ENCODE measurements around the gene TGFBR1. TPM values are rescaled to one million over a fixed set of nuclear protein-coding genes. Genes with fewer than 3 reads are reported as not detected.

Gene TGFBR1
- total and polyA plus RNA-seq, 2 donors (not counting 3 experiments of a cell fraction or from before 2014, with no cell fraction given), result 5.8 to 18.6 TPM

DNA sequence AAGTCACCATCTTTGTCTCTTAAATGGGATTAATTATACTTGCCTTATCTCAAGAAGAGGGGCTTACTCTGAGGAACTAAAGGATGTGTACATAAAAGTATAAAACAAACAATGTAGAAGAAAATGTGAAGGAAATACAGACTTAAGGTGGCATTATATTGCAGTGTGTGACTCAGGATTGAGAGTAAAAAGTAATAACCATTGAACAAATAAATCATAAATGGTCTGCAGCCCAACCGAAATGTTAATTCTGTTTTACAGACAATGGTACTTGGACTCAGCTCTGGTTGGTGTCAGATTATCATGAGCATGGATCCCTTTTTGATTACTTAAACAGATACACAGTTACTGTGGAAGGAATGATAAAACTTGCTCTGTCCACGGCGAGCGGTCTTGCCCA is 37.4 kb downstream of the TGFBR1 start:
- ChIA-PET CTCF (interaction anchor here (1.3 to 3.9 kb wide), 6 partner anchors 9 to 294 kb away, joined by 4 to 50 read pairs (median 20); partner anchors contain the start of gene TGFBR1), POLR2A (no interaction called here)
- intact Hi-C loops (cut with micrococcal nuclease) (no loop called here), dilution Hi-C loops (cut with MboI; ENCODE audit: extremely low pct_ligation_motif_present, low sequenced_read_pairs) (no loop called here)
- H3K79me2 ChIP-seq (ENCODE audit: control insufficient read depth, insufficient read depth, low read length), result no peaks in the 10 kb centered on the region
- no peak overlapping the region for H3K27ac ChIP-seq (ENCODE audit: insufficient read depth, low read depth, low read length)
- TF ChIP-seq EZH2 (IDR thresholded peaks at IDR 0.05; ENCODE audit: borderline replicate concordance, low read depth, low read length, severe bottlenecking), result no peak
- no peak for TF ChIP-seq FOS (IDR thresholded peaks at IDR 0.05; ENCODE audit: borderline replicate concordance, insufficient read depth, low read length)
- TF ChIP-seq MYC (IDR thresholded peaks at IDR 0.05; ENCODE audit: low read depth, low read length), result no peak
- no peak for TF ChIP-seq GATA2 (IDR thresholded peaks at IDR 0.05; ENCODE audit: insufficient read depth, insufficient read length, low read depth, low read length)
- TF ChIP-seq JUN (IDR thresholded peaks at IDR 0.05; ENCODE audit: borderline replicate concordance, insufficient read depth, insufficient read length, low read depth), result no peak
- no peak for TF ChIP-seq MAX (IDR thresholded peaks at IDR 0.05; ENCODE audit: insufficient read depth, insufficient read length)
- TF ChIP-seq, protein P1, sequence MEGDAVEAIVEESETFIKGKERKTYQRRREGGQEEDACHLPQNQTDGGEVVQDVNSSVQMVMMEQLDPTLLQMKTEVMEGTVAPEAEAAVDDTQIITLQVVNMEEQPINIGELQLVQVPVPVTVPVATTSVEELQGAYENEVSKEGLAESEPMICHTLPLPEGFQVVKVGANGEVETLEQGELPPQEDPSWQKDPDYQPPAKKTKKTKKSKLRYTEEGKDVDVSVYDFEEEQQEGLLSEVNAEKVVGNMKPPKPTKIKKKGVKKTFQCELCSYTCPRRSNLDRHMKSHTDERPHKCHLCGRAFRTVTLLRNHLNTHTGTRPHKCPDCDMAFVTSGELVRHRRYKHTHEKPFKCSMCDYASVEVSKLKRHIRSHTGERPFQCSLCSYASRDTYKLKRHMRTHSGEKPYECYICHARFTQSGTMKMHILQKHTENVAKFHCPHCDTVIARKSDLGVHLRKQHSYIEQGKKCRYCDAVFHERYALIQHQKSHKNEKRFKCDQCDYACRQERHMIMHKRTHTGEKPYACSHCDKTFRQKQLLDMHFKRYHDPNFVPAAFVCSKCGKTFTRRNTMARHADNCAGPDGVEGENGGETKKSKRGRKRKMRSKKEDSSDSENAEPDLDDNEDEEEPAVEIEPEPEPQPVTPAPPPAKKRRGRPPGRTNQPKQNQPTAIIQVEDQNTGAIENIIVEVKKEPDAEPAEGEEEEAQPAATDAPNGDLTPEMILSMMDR (IDR thresholded peaks at IDR 0.05; ENCODE audit: extremely low read depth in 1 of 2, insufficient read depth in 1 of 2, low read depth in 1 of 2, low read length in 2 of 2), result no peak
- TF ChIP-seq POLR2AphosphoS5 (IDR thresholded peaks at IDR 0.05; ENCODE audit: insufficient read depth, low read depth, low read length), result no peak
- TF ChIP-seq POLR2A (IDR thresholded peaks at IDR 0.05; ENCODE audit: low read depth, low read length), result no peak
- no peak overlapping the region for H3K4me2 ChIP-seq (ENCODE audit: insufficient read depth, low read length)
- H3K4me1 ChIP-seq (ENCODE audit: control insufficient read depth, extremely low read depth, insufficient read depth, low read length), result peaks cover 7% of the 10 kb centered on the region
- no peak overlapping the region for H3K4me3 ChIP-seq (replicated peaks in 1 of 3; ENCODE audit: insufficient read depth in 1 of 3, low read depth in 1 of 3, low read length in 3 of 3)
- no peaks in the 10 kb centered on the region for H3K9me1 ChIP-seq (replicated peaks; ENCODE audit: control insufficient read depth, extremely low read depth, insufficient read depth, low read length)
- H3K27me3 ChIP-seq (ENCODE audit: control insufficient read depth in 2 of 2, insufficient read depth in 2 of 2, low read length in 2 of 2), result no peaks in the 10 kb centered on the region
- no peak overlapping the region for H3K9ac ChIP-seq (replicated peaks; ENCODE audit: extremely low read depth, insufficient read depth, low read length)
- DNase-seq (ENCODE audit: low read depth, low spot score), result no peak
- FAIRE-seq, result no peak
- peaks cover 0 to 1% of the 10 kb centered on the region in 2 experiments for H3K36me3 ChIP-seq (ENCODE audit: control insufficient read depth in 2 of 2, extremely low read depth in 1 of 2, insufficient read depth in 2 of 2, low read length in 2 of 2)
- no peaks in the 10 kb centered on the region for H4K20me1 ChIP-seq (replicated peaks; ENCODE audit: control insufficient read depth, extremely low read depth, insufficient read depth, low read length)
- no peaks in the 10 kb centered on the region for H3K9me3 ChIP-seq (replicated peaks; ENCODE audit: control insufficient read depth, insufficient read depth, low read length)
- BruUV-seq (replicated peaks), result no TSS peak
- no peak overlapping the region for H2AFZ ChIP-seq (ENCODE audit: low read depth, low read length)
